HPDE6-E6E7 (cell line): Measurements from ENCODE around the gene TAB2.
"Not testable (repeated sequence)": the region's sequence is repeated elsewhere in the genome, so short reads cannot be mapped to it uniquely, and the experiment has no call there.

Source experiments
- DNase-seq: peaks from one replicate; pipeline ENCODE4 v3.0.0; 2011; ENCODE audit warnings: missing footprints; ENCODE audit errors: extremely low spot score

Gene TAB2

GRCh38 chr6:149334201-149334600, 16.7 kb downstream of the TAB2 start:
- DNase-seq: no peak

GRCh38 chr6:149334682-149335160, 17.2 kb downstream of the TAB2 start:
- DNase-seq: no peak

- DNase-seq: no peak
Observed at GRCh38 chr6:149335924-149336608, 18.6 kb downstream of the TAB2 start.

- no peak for DNase-seq
Observed at GRCh38 chr6:149336609-149336928, 19.1 kb downstream of the TAB2 start.

GRCh38 chr6:149337320-149337719, 19.8 kb downstream of the TAB2 start:
- DNase-seq: no peak

GRCh38 chr6:149340200-149340599, 22.7 kb downstream of the TAB2 start:
- no peak for DNase-seq

- no peak for DNase-seq
Observed at GRCh38 chr6:149342525-149342924, 25.0 kb downstream of the TAB2 start.

GRCh38 chr6:149343501-149343900, 26.0 kb downstream of the TAB2 start:
- no peak for DNase-seq

- DNase-seq: no peak
Observed at GRCh38 chr6:149346078-149346477, 28.6 kb downstream of the TAB2 start.

GRCh38 chr6:149347067-149347466, 29.6 kb downstream of the TAB2 start:
- DNase-seq: no peak

- DNase-seq: not testable (repeated sequence)
Observed at GRCh38 chr6:149349279-149349678, 31.8 kb downstream of the TAB2 start.

GRCh38 chr6:149354009-149354408, 36.5 kb downstream of the TAB2 start:
- no peak for DNase-seq

- no peak for DNase-seq
Observed at GRCh38 chr6:149356081-149356750, 38.7 kb downstream of the TAB2 start.

GRCh38 chr6:149357726-149358538, 40.4 kb downstream of the TAB2 start:
- no peak for DNase-seq

GRCh38 chr6:149359440-149359839, 41.9 kb downstream of the TAB2 start:
- no peak for DNase-seq

GRCh38 chr6:149360536-149360935, 43.0 kb downstream of the TAB2 start:
- DNase-seq: no peak

- DNase-seq: no peak
Observed at GRCh38 chr6:149362289-149362688, 44.8 kb downstream of the TAB2 start.

GRCh38 chr6:149363154-149363553, 45.6 kb downstream of the TAB2 start:
- peak; percentile 78 for DNase-seq

GRCh38 chr6:149364557-149364956, 47.0 kb downstream of the TAB2 start:
- no peak for DNase-seq

- DNase-seq: no peak
Observed at GRCh38 chr6:149365197-149365596, 47.7 kb downstream of the TAB2 start.

GRCh38 chr6:149366267-149366921, 48.9 kb downstream of the TAB2 start:
- no peak for DNase-seq

GRCh38 chr6:149368065-149368464, 50.6 kb downstream of the TAB2 start:
- no peak for DNase-seq
